LNCaP clone FGC (cell line): ENCODE results near the gene ZNF593OS.

ENCODE experiments used
- DNase-seq: peaks from one replicate; pipeline ENCODE4 v3.0.0-alpha.2; 2011; ENCODE audit warnings: low read depth
- H3K4me3 ChIP-seq: 2 replicates; pipeline ENCODE4 v1.5.1; 2011; ENCODE audit warnings: mild to moderate bottlenecking, low read depth, low read length, control low read depth
- TF ChIP-seq, protein P1 (sequence below): IDR thresholded peaks from 2 replicates; pipeline ENCODE4 v1.5.1; 2012; ENCODE audit warnings: mild to moderate bottlenecking; ENCODE audit not compliant: control insufficient read depth, insufficient read depth; ENCODE audit errors: extremely low read depth

Gene ZNF593OS

DNA sequence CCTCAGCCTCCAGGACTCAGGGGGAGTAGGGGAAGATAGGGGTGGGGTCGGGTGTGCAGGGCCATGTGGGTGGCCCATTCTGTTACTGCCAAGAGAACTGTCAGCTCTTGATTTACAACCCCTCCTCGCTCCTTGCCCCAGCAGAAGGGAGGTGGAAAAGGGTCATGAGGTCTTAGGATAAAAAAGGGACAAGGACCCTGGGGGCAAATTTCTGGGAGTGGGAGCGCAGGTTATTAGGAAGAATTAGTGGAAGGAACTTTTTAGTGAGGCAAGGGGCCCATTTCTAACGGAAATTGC, 11.9 kb downstream of the ZNF593OS start:
- no peak overlapping the region for H3K4me3 ChIP-seq
- DNase-seq = no peak
- TF ChIP-seq, protein P1, sequence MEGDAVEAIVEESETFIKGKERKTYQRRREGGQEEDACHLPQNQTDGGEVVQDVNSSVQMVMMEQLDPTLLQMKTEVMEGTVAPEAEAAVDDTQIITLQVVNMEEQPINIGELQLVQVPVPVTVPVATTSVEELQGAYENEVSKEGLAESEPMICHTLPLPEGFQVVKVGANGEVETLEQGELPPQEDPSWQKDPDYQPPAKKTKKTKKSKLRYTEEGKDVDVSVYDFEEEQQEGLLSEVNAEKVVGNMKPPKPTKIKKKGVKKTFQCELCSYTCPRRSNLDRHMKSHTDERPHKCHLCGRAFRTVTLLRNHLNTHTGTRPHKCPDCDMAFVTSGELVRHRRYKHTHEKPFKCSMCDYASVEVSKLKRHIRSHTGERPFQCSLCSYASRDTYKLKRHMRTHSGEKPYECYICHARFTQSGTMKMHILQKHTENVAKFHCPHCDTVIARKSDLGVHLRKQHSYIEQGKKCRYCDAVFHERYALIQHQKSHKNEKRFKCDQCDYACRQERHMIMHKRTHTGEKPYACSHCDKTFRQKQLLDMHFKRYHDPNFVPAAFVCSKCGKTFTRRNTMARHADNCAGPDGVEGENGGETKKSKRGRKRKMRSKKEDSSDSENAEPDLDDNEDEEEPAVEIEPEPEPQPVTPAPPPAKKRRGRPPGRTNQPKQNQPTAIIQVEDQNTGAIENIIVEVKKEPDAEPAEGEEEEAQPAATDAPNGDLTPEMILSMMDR = no peak

GRCh38 chr1:26158908-26159742, 12.5 kb downstream of the ZNF593OS start, which contains the start of gene FAM110D:
Gene FAM110D (plus strand): TSS chr1:26159079. CDS start chr1:26161292, 2,213 bp downstream.
- no peak within 1 kb of the TSS for H3K4me3 ChIP-seq
- TF ChIP-seq, protein P1 = no peak
- no peak for DNase-seq

- H3K4me3 ChIP-seq = no peak overlapping the region
- TF ChIP-seq, protein P1 = no peak
- no peak for DNase-seq
Observed at GRCh38 chr1:26158271-26158907, 13.2 kb downstream of the ZNF593OS start.

- TF ChIP-seq, protein P1 = no peak
- no peak for DNase-seq
- H3K4me3 ChIP-seq = no peak overlapping the region
Observed at GRCh38 chr1:26156285-26157038, 15.2 kb downstream of the ZNF593OS start.

GRCh38 chr1:26155370-26156284, 16.0 kb downstream of the ZNF593OS start:
- no peak overlapping the region for H3K4me3 ChIP-seq
- TF ChIP-seq, protein P1 = no peak
- no peak for DNase-seq

DNA sequence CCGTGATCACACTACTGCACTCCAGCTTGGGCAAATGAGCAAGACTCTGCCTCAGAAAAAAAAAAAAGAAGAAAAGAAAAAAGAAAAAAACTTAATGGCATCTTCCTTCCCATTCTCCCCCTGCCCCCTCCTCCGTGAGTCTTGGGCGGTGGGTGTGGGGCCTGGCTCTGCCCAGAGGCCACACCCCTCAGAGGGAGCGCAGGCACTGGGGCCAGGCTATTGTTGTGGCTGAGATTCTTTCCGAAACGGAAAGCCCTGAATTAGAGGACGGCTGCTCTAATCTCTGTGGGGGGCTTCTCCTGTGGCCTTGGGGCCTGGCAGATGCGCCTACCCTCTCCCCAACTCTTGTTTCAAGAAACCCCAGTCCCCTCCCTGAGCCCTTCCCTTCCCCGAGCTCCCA, 16.9 kb downstream of the ZNF593OS start:
- DNase-seq = no peak
- no peak overlapping the region for H3K4me3 ChIP-seq
- TF ChIP-seq, protein P1 = no peak
